ENCODE results near the gene NREP.

NREP gene

GRCh38 chr5:111762895-111763294 lies 5.9 kb upstream of the NREP start:
- DNase-seq (ENCODE audit: insufficient read length) (no peak), FAIRE-seq (no peak)
- TF ChIP-seq POLR2A (IDR thresholded peaks at IDR 0.05; ENCODE audit: low read depth, low read length) (no peak), TAF1 (IDR thresholded peaks at IDR 0.05; ENCODE audit: borderline replicate concordance, low read depth, low read length) (no peak), POLR2AphosphoS5 (IDR thresholded peaks at IDR 0.05; ENCODE audit: low read depth, low read length) (no peak)

DNA sequence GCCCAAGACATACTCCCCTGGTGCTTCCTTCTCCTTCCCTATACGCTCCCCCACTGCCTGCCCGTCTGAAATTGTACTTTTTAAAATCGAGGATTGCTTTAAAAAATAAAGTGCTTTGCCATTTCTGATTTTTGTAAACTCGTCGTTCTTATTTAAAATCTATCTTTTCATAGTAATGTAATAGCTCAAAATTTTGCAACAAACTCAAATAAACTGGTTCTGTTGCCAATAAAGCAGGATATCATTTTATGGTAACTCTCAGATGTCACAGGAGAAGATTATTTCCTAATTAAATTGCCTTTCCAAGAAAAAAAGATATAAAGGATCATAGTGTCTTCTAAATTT lies 1.3 kb upstream of the NREP start:
- FAIRE-seq: no peak
- DNase-seq (ENCODE audit: insufficient read length): no peak
- TF ChIP-seq POLR2AphosphoS5 (IDR thresholded peaks at IDR 0.05; ENCODE audit: low read depth, low read length) (no peak), TAF1 (IDR thresholded peaks at IDR 0.05; ENCODE audit: borderline replicate concordance, low read depth, low read length) (no peak), POLR2A (IDR thresholded peaks at IDR 0.05; ENCODE audit: low read depth, low read length) (no peak)

DNA sequence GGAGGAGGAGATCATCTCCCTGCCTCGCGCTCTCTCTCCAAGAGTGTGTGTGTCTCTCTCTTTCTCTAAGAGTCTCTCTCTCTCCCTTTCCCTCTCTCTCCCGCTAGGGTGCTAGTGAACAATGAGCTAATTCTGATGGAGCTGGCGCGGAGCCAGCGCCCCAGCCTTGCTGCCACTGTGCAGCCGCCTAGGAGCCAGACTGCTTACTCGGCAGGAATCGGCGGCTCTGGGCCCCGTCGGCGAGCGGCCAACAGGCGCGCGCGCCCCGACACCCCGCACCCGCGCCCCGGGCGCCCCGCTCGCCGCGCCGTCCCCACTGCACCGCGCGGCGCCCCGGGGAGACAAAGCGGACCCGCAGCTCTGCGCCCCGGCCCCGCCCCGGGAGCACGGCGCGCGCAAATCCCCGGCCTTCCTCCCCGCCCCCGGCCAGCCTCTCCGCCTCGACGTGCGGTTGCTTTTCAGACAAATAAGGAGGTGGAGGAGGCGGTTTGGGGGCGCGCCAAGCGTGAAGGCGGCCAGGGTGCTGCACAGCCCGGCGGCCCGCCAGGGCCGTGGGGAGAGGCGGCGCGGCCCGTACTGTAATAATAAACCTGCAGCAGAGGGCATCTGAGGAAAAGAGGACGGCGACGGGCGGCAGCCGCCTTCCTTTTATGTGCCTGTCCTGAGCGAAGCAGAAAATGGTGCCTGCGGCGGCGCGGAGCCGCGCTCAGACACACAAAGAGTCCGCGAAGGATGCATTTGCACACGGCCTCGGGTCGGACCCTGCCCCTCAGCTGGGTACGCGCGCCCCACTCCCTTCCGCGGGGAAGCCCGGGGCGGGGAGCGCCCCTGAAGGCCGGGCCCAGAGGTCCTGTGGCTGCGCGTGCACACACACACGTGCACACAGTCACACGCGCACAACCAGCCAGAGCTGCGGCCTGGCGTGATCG lies 625 bp upstream of the NREP start:
- TF ChIP-seq POLR2AphosphoS5 (IDR thresholded peaks at IDR 0.05; ENCODE audit: low read depth, low read length) (peak; percentile 73), POLR2A (IDR thresholded peaks at IDR 0.05; ENCODE audit: low read depth, low read length) (peak; percentile 68), TAF1 (IDR thresholded peaks at IDR 0.05; ENCODE audit: borderline replicate concordance, low read depth, low read length) (peak; percentile 42; the same call in 1 of the 2 replicates)
- peak; percentile 94 for FAIRE-seq

DNA sequence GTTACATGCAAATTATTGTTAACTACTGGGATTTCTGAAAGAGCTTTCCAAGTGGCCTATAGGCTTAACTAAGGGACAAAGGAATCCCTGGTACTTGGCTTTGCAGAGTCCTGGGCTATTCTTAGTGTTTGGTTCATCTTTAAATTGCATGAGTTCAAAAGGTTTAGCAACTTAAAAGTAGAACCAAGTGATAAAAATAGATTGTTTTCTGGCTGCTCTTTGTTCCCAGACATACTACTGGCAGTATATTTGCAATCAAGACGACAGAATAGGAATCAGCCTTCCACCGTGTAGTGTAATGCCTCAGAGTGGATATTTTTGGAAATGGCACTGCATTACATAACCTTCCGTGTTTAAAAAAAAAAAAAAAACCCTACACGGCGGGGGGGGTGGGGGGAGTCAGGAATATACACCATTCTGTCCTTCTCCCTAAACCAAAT lies 1.0 kb downstream of the NREP start:
- FAIRE-seq (no peak), DNase-seq (ENCODE audit: insufficient read length) (no peak)
- no peak for TF ChIP-seq POLR2AphosphoS5 (IDR thresholded peaks at IDR 0.05; ENCODE audit: low read depth, low read length)
- TF ChIP-seq TAF1 (IDR thresholded peaks at IDR 0.05; ENCODE audit: borderline replicate concordance, low read depth, low read length): no peak
- TF ChIP-seq POLR2A (IDR thresholded peaks at IDR 0.05; ENCODE audit: low read depth, low read length): no peak

More for the DNA sequence above, 625 bp upstream of the NREP start:
- peak; percentile 58 for DNase-seq (ENCODE audit: insufficient read length)

DNA sequence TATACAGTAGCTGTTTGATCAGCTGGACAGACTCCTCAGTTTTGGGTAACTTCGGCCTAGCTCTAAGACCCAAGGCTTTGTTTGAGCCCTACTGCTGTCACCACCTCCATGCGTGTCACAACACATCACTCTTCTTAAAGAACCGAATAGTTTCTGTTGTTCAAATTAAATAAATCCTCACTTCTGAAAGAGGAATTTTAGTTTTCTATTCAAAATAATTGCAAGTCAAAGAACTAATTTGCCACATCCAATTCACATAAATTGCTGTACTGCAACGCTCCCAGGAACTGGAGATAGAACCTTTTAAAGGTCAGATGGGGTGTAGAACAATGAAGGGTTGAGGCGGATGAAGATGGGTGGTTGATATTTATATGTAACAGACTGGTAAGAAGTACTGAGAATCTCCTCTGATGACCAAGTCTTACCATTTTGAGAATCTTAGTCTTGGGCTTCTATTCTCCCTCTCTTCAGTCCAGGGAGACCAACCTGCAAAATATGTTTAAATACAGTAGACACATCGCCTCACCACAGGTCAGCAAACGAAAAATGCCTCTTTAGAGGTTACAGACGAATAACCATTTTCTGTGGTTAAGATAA lies 1.6 kb downstream of the NREP start:
- no peak for TF ChIP-seq POLR2AphosphoS5 (IDR thresholded peaks at IDR 0.05; ENCODE audit: low read depth, low read length)
- TF ChIP-seq TAF1 (IDR thresholded peaks at IDR 0.05; ENCODE audit: borderline replicate concordance, low read depth, low read length): no peak
- no peak for TF ChIP-seq POLR2A (IDR thresholded peaks at IDR 0.05; ENCODE audit: low read depth, low read length)
- DNase-seq (ENCODE audit: insufficient read length): no peak
- peak; percentile 17 for FAIRE-seq

DNA sequence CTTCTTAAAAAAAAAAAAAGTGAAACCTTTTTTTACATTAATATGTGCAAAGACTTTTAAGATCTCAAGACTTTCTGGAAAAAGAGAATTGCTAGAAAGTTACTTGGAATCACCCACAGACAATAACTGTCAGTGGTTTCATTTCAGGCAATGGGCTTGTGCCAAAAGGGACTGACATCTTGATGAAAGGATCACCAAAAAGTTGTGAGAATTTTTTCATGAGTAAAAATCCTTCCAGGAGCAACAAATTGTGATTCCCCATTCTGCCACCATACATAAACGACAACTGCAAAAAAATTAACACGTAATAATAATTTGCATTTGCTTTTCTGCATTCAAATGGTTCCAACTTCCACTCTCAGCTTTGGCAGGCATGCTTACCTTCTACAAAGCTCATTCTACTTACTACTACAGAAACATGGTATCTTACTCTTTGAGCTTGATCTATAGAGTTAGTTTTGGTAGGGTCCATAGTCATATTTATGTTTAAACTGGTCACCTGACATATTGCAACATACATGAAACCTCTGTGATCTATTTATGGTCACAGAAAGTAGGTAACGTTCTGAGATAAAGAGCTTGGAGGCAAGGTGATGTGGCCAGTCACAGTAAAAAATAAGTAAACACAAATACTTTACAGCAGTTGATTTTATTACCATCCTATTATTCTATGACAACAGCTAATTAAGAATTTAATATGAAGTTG lies 3.0 kb downstream of the NREP start:
- no peak for FAIRE-seq
- DNase-seq (ENCODE audit: insufficient read length): no peak
- no peak for TF ChIP-seq POLR2AphosphoS5 (IDR thresholded peaks at IDR 0.05; ENCODE audit: low read depth, low read length)
- no peak for TF ChIP-seq POLR2A (IDR thresholded peaks at IDR 0.05; ENCODE audit: low read depth, low read length)
- no peak for TF ChIP-seq TAF1 (IDR thresholded peaks at IDR 0.05; ENCODE audit: borderline replicate concordance, low read depth, low read length)

DNA sequence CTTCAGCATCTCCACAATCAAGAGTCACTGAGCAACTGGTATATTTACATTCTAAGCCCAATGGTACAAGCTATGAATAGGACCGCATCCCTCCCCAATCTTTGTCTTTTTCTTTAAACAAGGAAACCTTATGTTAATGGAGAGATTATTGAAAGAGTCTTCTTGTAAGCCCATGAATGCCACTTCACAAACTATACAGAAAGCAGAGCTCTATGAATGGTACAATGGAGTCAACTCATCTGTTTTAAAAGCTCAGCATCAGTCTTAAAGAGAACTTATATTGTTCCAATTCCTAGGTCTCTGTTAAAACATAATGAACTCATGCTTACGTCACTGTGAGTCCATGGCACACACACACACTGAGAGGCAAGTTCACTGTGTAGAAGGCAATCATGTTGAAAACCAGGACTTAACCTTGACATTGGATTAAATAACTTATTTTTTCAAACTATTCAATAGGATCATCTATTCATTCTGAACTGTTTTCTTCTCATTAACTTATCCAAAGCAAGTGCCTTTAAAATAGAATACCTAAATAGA lies 4.5 kb downstream of the NREP start:
- FAIRE-seq: no peak
- no peak for DNase-seq (ENCODE audit: insufficient read length)
- TF ChIP-seq POLR2AphosphoS5 (IDR thresholded peaks at IDR 0.05; ENCODE audit: low read depth, low read length) (no peak), POLR2A (IDR thresholded peaks at IDR 0.05; ENCODE audit: low read depth, low read length) (no peak), TAF1 (IDR thresholded peaks at IDR 0.05; ENCODE audit: borderline replicate concordance, low read depth, low read length) (no peak)

DNA sequence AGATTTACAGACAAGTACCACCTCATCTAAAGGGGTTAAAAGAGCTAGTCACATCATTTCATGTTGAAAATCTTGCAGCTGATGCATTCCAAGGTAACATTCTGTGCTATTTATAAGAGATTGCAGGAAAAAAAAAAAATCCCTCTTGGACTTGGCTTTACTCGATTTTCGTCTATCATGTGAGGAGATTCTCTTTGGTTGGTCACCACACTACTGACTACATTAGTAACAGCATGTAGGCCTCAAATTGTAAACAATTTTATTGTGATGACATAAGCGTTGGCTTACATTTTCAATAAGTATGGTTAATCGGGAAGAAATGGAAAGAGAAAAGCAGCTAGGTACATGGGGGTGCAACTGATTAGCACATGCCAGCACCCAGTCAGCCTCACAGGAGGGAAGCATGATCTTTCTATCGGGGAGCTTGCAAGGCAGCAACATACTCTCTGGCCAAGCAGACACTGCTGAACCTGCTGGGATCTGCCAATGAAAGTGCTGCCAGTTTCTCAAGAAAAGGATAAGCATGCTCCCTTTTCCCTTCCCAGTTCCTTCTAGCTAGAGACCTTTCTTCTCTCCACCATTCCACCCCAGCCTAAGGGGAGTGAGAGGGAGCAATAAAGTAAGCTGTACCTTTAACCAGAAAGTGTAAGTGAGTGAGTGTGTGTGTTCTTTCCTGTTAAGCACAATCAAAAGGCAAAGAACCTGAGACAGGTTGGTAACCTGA lies 7.5 kb downstream of the NREP start:
- no peak for FAIRE-seq

GRCh38 chr5:111748304-111748763 lies 8.7 kb downstream of the NREP start:
- no peak for FAIRE-seq
- no peak for DNase-seq (ENCODE audit: insufficient read length)
- no peak for TF ChIP-seq TAF1 (IDR thresholded peaks at IDR 0.05; ENCODE audit: borderline replicate concordance, low read depth, low read length)
- no peak for TF ChIP-seq POLR2A (IDR thresholded peaks at IDR 0.05; ENCODE audit: low read depth, low read length)
- TF ChIP-seq POLR2AphosphoS5 (IDR thresholded peaks at IDR 0.05; ENCODE audit: low read depth, low read length): no peak

More for the DNA sequence above, 7.5 kb downstream of the NREP start:
- no peak for TF ChIP-seq POLR2A (IDR thresholded peaks at IDR 0.05; ENCODE audit: low read depth, low read length)
- no peak for TF ChIP-seq TAF1 (IDR thresholded peaks at IDR 0.05; ENCODE audit: borderline replicate concordance, low read depth, low read length)
- TF ChIP-seq POLR2AphosphoS5 (IDR thresholded peaks at IDR 0.05; ENCODE audit: low read depth, low read length): no peak
- DNase-seq (ENCODE audit: insufficient read length): no peak

DNA sequence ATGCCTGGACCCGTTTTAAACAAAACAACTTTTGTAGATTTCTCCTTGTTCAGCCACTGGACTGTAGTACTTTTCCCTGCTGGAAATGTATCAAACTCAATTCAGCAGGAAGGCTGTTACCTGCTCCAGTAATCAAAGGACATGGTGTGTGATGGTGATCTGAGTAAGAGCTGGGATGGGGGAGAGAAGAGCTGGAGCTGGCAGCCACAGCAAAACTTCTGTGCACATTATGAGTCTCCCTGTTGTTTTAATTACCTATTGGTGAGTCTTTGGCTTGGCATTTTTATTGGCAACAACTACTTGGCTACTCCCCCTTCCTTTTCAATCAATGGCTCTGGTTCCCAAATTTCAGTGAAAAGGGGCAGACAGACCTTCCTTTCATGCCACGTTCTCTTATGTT lies 9.7 kb downstream of the NREP start:
- TF ChIP-seq POLR2AphosphoS5 (IDR thresholded peaks at IDR 0.05; ENCODE audit: low read depth, low read length) (no peak), TAF1 (IDR thresholded peaks at IDR 0.05; ENCODE audit: borderline replicate concordance, low read depth, low read length) (no peak), POLR2A (IDR thresholded peaks at IDR 0.05; ENCODE audit: low read depth, low read length) (no peak)
- FAIRE-seq (no peak), DNase-seq (ENCODE audit: insufficient read length) (no peak)
